H1 (cell line): Measurements from ENCODE around the gene POGZ. TPM values are rescaled to one million over a fixed set of nuclear protein-coding genes. Genes with fewer than 3 reads are reported as not detected.

Experiments used
- CTCF ChIA-PET: fragments of 300-600 bp; sonication (Branson Sonifier 250); formaldehyde crosslinking; loops from one replicate; lab custom pipeline; 2021; ENCODE audit not compliant: partially characterized antibody; lab: Charles Lee
- POLR2A ChIA-PET: fragments of 300-600 bp; sonication (Branson Sonifier 250); formaldehyde crosslinking; loops from one replicate; lab custom pipeline; 2021; ENCODE audit warnings: inconsistent platforms; ENCODE audit not compliant: partially characterized antibody; lab: Charles Lee
- DNase-seq, 2 experiments: peaks; one replicate each; pipeline versions ENCODE4 v3.0.0 to v3.0.0-alpha.2; 2010 to 2022; ENCODE audit warnings: low spot score in 2 of 2, low read depth in 1 of 2, mixed read lengths in 1 of 2
- FAIRE-seq: peaks from 2 replicates; lab custom pipeline; 2011; peaks lifted over from hg19 to GRCh38; lab: Jason Lieb, UNC
- H2AFZ ChIP-seq: 2 replicates; pipeline ENCODE4 v1.8.1; 2012; ENCODE audit warnings: low read length, inconsistent platforms
- H2AK5ac ChIP-seq: 2 replicates; pipeline ENCODE4 v1.6.1; 2013; ENCODE audit warnings: low read depth, low read length
- H2BK120ac ChIP-seq: replicated peaks from 2 replicates; pipeline ENCODE3; 2013; ENCODE audit warnings: low read depth, low read length, inconsistent platforms
- H2BK12ac ChIP-seq: 2 replicates; pipeline ENCODE4 v1.6.1; 2013; ENCODE audit warnings: low read depth, low read length
- H2BK15ac ChIP-seq: 2 replicates; pipeline ENCODE4 v1.6.1; 2013; ENCODE audit warnings: low read length
- H2BK20ac ChIP-seq: 2 replicates; pipeline ENCODE4 v1.6.1; 2013; ENCODE audit warnings: low read length
- H2BK5ac ChIP-seq: 2 replicates; pipeline ENCODE4 v1.6.1; 2013; ENCODE audit warnings: low read depth, low read length
- H3K14ac ChIP-seq: 2 replicates; pipeline ENCODE4 v1.6.1; 2013; ENCODE audit warnings: inconsistent platforms; ENCODE audit not compliant: insufficient read length
- H3K18ac ChIP-seq: 2 replicates; pipeline ENCODE4 v1.6.1; 2013; ENCODE audit warnings: low read length; ENCODE audit errors: extremely low read depth
- H3K23ac ChIP-seq: 2 replicates; pipeline ENCODE4 v1.6.1; 2013; ENCODE audit warnings: inconsistent platforms; ENCODE audit not compliant: insufficient read length
- H3K23me2 ChIP-seq: 2 replicates; pipeline ENCODE4 v1.6.1; 2013; ENCODE audit warnings: low read depth, low read length
- H3K27ac ChIP-seq: 2 replicates; pipeline ENCODE4 v1.6.1; 2011; ENCODE audit warnings: low read depth, low read length, inconsistent platforms
- H3K27me3 ChIP-seq, 4 experiments: replicated peaks in 1 of 4; 1 replicate in 1 of 4; 2 replicates in 3 of 4; pipeline versions ENCODE4 v1.6.1 to v1.8.1; 2011 to 2013; ENCODE audit warnings: low read length in 3 of 4, mild to moderate bottlenecking in 3 of 4, inconsistent platforms in 2 of 4, mixed read lengths in 2 of 4, moderate library complexity in 1 of 4; ENCODE audit not compliant: control insufficient read depth in 3 of 4, insufficient read depth in 3 of 4; ENCODE audit errors: extremely low read depth in 1 of 4
- H3K36me3 ChIP-seq, 4 experiments: 2 replicates each; pipeline versions ENCODE4 v1.6.1 to v1.8.1; 2011 to 2013; ENCODE audit warnings: mild to moderate bottlenecking in 4 of 4, low read length in 3 of 4, moderate library complexity in 2 of 4, control low read depth in 1 of 4, inconsistent platforms in 1 of 4; ENCODE audit not compliant: insufficient read depth in 4 of 4, control insufficient read depth in 2 of 4
- H3K4ac ChIP-seq: replicated peaks from 2 replicates; pipeline ENCODE3; 2013; ENCODE audit warnings: low read length, low read depth, mixed read lengths, inconsistent platforms; ENCODE audit not compliant: insufficient read length
- H3K4me1 ChIP-seq, 4 experiments: replicated peaks in 1 of 4; 1 replicate in 1 of 4; 2 replicates in 3 of 4; pipeline versions ENCODE4 v1.6.1 to v1.8.1; 2011 to 2013; ENCODE audit warnings: low read length in 3 of 4, inconsistent platforms in 2 of 4, mixed read lengths in 1 of 4; ENCODE audit not compliant: insufficient read depth in 4 of 4, control insufficient read depth in 3 of 4
- H3K4me2 ChIP-seq, 2 experiments: 2 replicates each; pipeline versions ENCODE4 v1.6.1 to v1.8.1; 2011 to 2013; ENCODE audit warnings: low read depth in 2 of 2, low read length in 2 of 2, control low read depth in 1 of 2, inconsistent platforms in 1 of 2, mild to moderate bottlenecking in 1 of 2; ENCODE audit not compliant: insufficient read depth in 1 of 2
- H3K4me3 ChIP-seq, 4 experiments: fragments of 200-600, 300-600 bp in 1 of 4; sonication (generic), shearing (Covaris generic), sonication (Bioruptor Twin) in 1 of 4; 2 replicates each; pipeline versions ENCODE4 v1.5.1 to v1.8.1; 2011 to 2016; ENCODE audit warnings: low read length in 4 of 4, low read depth in 3 of 4, control low read depth in 2 of 4, inconsistent platforms in 2 of 4, mild to moderate bottlenecking in 2 of 4, mixed read lengths in 1 of 4, moderate library complexity in 1 of 4; ENCODE audit not compliant: insufficient read depth in 2 of 4; ENCODE audit errors: extremely low read depth in 1 of 4
- H3K56ac ChIP-seq: replicated peaks from 2 replicates; pipeline ENCODE3; 2013; ENCODE audit warnings: low read depth, mild to moderate bottlenecking, mixed read lengths, low read length, inconsistent platforms; ENCODE audit not compliant: insufficient read length
- H3K79me1 ChIP-seq: 2 replicates; pipeline ENCODE4 v1.6.1; 2013; ENCODE audit warnings: low read depth, low read length, control low read depth
- H3K79me2 ChIP-seq, 2 experiments: 2 replicates each; pipeline versions ENCODE4 v1.6.1 to v1.8.1; 2012 to 2013; ENCODE audit warnings: low read length in 2 of 2, mild to moderate bottlenecking in 2 of 2, inconsistent platforms in 1 of 2; ENCODE audit not compliant: insufficient read depth in 2 of 2, control insufficient read depth in 1 of 2
- H3K9ac ChIP-seq, 4 experiments: replicated peaks in 1 of 4; 1 replicate in 1 of 4; 2 replicates in 3 of 4; pipeline versions ENCODE4 v1.6.1 to v1.8.1; 2011 to 2013; ENCODE audit warnings: low read depth in 3 of 4, low read length in 3 of 4, control low read depth in 2 of 4, mild to moderate bottlenecking in 2 of 4, moderate library complexity in 2 of 4, inconsistent platforms in 1 of 4; ENCODE audit errors: extremely low read depth in 1 of 4
- H3K9me3 ChIP-seq, 2 experiments: 2 replicates each; pipeline versions ENCODE4 v1.6.1 to v1.8.1; 2012 to 2013; ENCODE audit warnings: mild to moderate bottlenecking in 2 of 2, moderate library complexity in 2 of 2, control low read depth in 1 of 2, inconsistent platforms in 1 of 2, low read depth in 1 of 2, low read length in 1 of 2, mixed read lengths in 1 of 2; ENCODE audit not compliant: insufficient read depth in 2 of 2
- H4K20me1 ChIP-seq, 2 experiments: replicated peaks in 1 of 2; 2 replicates each; pipeline versions ENCODE3 to v1.8.1; 2011 to 2013; ENCODE audit warnings: inconsistent platforms in 2 of 2, low read length in 2 of 2, mild to moderate bottlenecking in 1 of 2; ENCODE audit not compliant: insufficient read depth in 2 of 2, control insufficient read depth in 1 of 2
- H4K5ac ChIP-seq: 2 replicates; pipeline ENCODE4 v1.6.1; 2013; ENCODE audit warnings: low read length, low read depth, mixed read lengths, inconsistent platforms; ENCODE audit not compliant: insufficient read length
- H4K8ac ChIP-seq: 2 replicates; pipeline ENCODE4 v1.8.0; 2013; ENCODE audit warnings: mild to moderate bottlenecking, moderate library complexity, low read length, inconsistent platforms; ENCODE audit not compliant: insufficient read depth; ENCODE audit errors: extremely low read depth
- H4K91ac ChIP-seq: replicated peaks from 2 replicates; pipeline ENCODE3; 2013; ENCODE audit warnings: low read length, mixed read lengths, inconsistent platforms; ENCODE audit not compliant: insufficient read length
- JUND ChIP-seq: IDR thresholded peaks from 2 replicates; pipeline ENCODE4 v1.6.1; 2011; ENCODE audit warnings: mild to moderate bottlenecking, improper control_type of control experiment, low read length
- ZNF274 ChIP-seq: IDR thresholded peaks from 2 replicates; pipeline ENCODE4 v1.7.0; 2012; ENCODE audit warnings: low read length, borderline replicate concordance; ENCODE audit errors: extremely low read depth
- WGBS, 2 experiments: shearing (Covaris generic) in 1 of 2; methylation state at CpG; one replicate each; pipeline versions ENCODE4 v1.1.6 to v1.1.7; 2013 to 2015; ENCODE audit warnings: low lambda C conversion rate in 2 of 2, mixed read lengths in 2 of 2, inconsistent platforms in 1 of 2, low coverage in 1 of 2, missing lambda C conversion rate in 1 of 2; ENCODE audit not compliant: insufficient replicate concordance in 2 of 2, insufficient coverage in 1 of 2, insufficient read length in 1 of 2; ENCODE audit errors: extremely low coverage in 1 of 2, missing lambda C conversion rate in 1 of 2; 5-methylcytosine and 5-hydroxymethylcytosine counted together
- polyA plus RNA-seq, 7 experiments: library from polyadenylated mRNA; depleted of rRNA in 3 of 7; stranded (reverse) in 5 of 7; unstranded in 2 of 7; fragments of >200 nt in 5 of 7; fragments of 200-250 nt in 2 of 7; gene quantifications; 1 replicate in 5 of 7; 2 replicates in 1 of 7; 4 replicates in 1 of 7; pipeline versions ENCODE4 v1.2.1 to v1.2.3, GENCODE V29; 2011 to 2013; ENCODE audit warnings: missing spikeins in 2 of 7, mixed read lengths in 2 of 7
- total RNA-seq: library from RNA; stranded (reverse); fragmentation: NEBNext Ultra II Directional; extraction: Animal tissue kit (Norgen Biotek cat#: 25700); gene quantifications from 2 replicates; pipeline ENCODE4 v1.2.1, GENCODE V29; 2021

The POGZ gene
- total and polyA plus RNA-seq, 2 of the 8 experiments (the other 6 are each of a cell fraction or from before 2014, with no cell fraction given): 66.4 to 105 TPM

DNA sequence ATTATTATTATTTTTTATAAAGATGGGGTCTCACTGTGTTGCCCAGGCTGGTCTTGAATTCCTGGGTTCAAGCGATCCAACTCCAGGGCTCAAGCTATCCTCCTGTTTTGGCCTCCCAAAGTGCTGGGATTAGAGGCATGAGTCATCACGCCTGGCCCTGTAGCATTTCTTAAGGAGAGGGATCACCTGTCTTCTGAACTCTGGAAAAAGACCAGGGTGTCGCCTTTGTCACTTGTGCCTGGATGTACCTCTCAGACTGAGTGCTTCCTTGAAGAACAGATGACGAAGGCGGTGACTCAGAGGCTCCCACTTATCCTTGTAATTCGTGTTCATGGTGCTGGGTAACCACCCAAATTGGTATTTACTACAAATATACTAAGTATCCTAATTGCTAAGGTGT lies 49.5 kb upstream of the POGZ start:
- no peak overlapping the region for H2BK15ac ChIP-seq

More for the DNA sequence above, 49.5 kb upstream of the POGZ start:
- 0 out of 2 replicates have a peak overlapping the region, but pooled peaks have one; percentile 68 for H2BK12ac ChIP-seq
- no peak overlapping the region for H3K4me2 ChIP-seq
- no peaks in the 10 kb centered on the region for H3K36me3 ChIP-seq
- H3K27ac ChIP-seq: no peak overlapping the region
- FAIRE-seq: no peak
- H3K23ac ChIP-seq: no peak overlapping the region
- no peak overlapping the region for H2BK120ac ChIP-seq
- CTCF ChIA-PET: no interaction called here
- DNase-seq: no peak
- H3K56ac ChIP-seq: no peak overlapping the region
- H3K79me2 ChIP-seq: peaks cover 0 to 10% of the 10 kb centered on the region in 2 experiments; a peak in 1 of 4 replicates
- peak overlapping the region; percentile 6 for H3K18ac ChIP-seq
- H2BK20ac ChIP-seq: no peak overlapping the region; the same call in 1 of the 2 replicates
- no peak overlapping the region for H4K5ac ChIP-seq
- no peak overlapping the region for H3K14ac ChIP-seq
- H3K4me1 ChIP-seq: peaks cover 9 to 19% (median 12%) of the 10 kb centered on the region in 4 experiments
- H3K9me3 ChIP-seq: no peaks in the 10 kb centered on the region
- H3K4ac ChIP-seq: no peak overlapping the region
- peaks cover 0 to 2% of the 10 kb centered on the region in 2 experiments for H4K20me1 ChIP-seq
- no peak overlapping the region for H4K8ac ChIP-seq
- POLR2A ChIA-PET: interaction anchor here (1.0 to 3.5 kb wide), 3 partner anchors 14 to 34 kb away, joined by 3 to 12 read pairs (median 3); no protein-coding TSS in a partner anchor
- TF ChIP-seq JUND: peak; percentile 46; the same call in 1 of the 2 replicates
- no peak for TF ChIP-seq ZNF274
- H2BK5ac ChIP-seq: 0 out of 2 replicates have a peak overlapping the region, but pooled peaks have one; percentile 39
- H3K79me1 ChIP-seq: peaks cover 4% of the 10 kb centered on the region
- no peak overlapping the region for H3K9ac ChIP-seq
- 0 out of 2 replicates have a peak overlapping the region, but pooled peaks have one; percentile 53 for H2AK5ac ChIP-seq
- no peak overlapping the region for H2AFZ ChIP-seq
- peaks cover 24% of the 10 kb centered on the region for H3K23me2 ChIP-seq
- 90% methylated on average over 6 of the region's 6 CpGs; no CpG with 5 or more reads in 1 of the 2 experiments for WGBS, 2 experiments
- no peak overlapping the region for H4K91ac ChIP-seq
- H3K4me3 ChIP-seq: no peak overlapping the region
- no peaks in the 10 kb centered on the region for H3K27me3 ChIP-seq
